GM21515 (cell line): ENCODE data around the gene MALL.
"Not testable (repeated sequence)": the region's sequence is repeated elsewhere in the genome, so short reads cannot be mapped to it uniquely, and the experiment has no call there.

Source experiments
- ATAC-seq: cut with Tn5 transposase; IDR thresholded peaks from one replicate; pipeline ENCODE4 v1.9.1; 2021; ENCODE audit not compliant: unreplicated experiment

Gene MALL

GRCh38 chr2:110115291-110116032, at the start of gene MALL:
TSS of gene MALL (minus strand) at chr2:110115822. CDS start at chr2:110115792, 30 bp downstream.
- ATAC-seq, result no peak

- ATAC-seq, result no peak
Measured at GRCh38 chr2:110157153-110157793, 41.7 kb upstream of the MALL start.

- ATAC-seq, result not testable (repeated sequence)
Measured at GRCh38 chr2:110154828-110155227, 39.2 kb upstream of the MALL start.

GRCh38 chr2:110154188-110154587, 38.6 kb upstream of the MALL start:
- ATAC-seq, result not testable (repeated sequence)

- ATAC-seq, result no peak
Measured at GRCh38 chr2:110153416-110153815, 37.8 kb upstream of the MALL start.

GRCh38 chr2:110152943-110153342, 37.3 kb upstream of the MALL start:
- no peak for ATAC-seq

GRCh38 chr2:110149330-110150220, 34.0 kb upstream of the MALL start:
- ATAC-seq, result no peak

- no peak for ATAC-seq
Measured at GRCh38 chr2:110146945-110147332, 31.3 kb upstream of the MALL start.

- ATAC-seq, result no peak
Measured at GRCh38 chr2:110146183-110146944, 30.7 kb upstream of the MALL start.

- ATAC-seq, result no peak
Measured at GRCh38 chr2:110143982-110144381, 28.4 kb upstream of the MALL start.

- no peak for ATAC-seq
Measured at GRCh38 chr2:110140401-110140800, 24.8 kb upstream of the MALL start.

GRCh38 chr2:110134025-110134424, 18.4 kb upstream of the MALL start:
- ATAC-seq, result no peak

GRCh38 chr2:110131166-110131565, 15.5 kb upstream of the MALL start:
- ATAC-seq, result no peak

- ATAC-seq, result no peak
Measured at GRCh38 chr2:110130757-110131156, 15.1 kb upstream of the MALL start.

- ATAC-seq, result no peak
Measured at GRCh38 chr2:110126906-110127305, 11.3 kb upstream of the MALL start.

GRCh38 chr2:110126086-110126773, 10.6 kb upstream of the MALL start:
- no peak for ATAC-seq

- ATAC-seq, result no peak
Measured at GRCh38 chr2:110124939-110125691, 9.5 kb upstream of the MALL start.

GRCh38 chr2:110124038-110124825, 8.6 kb upstream of the MALL start:
- ATAC-seq, result no peak

GRCh38 chr2:110121592-110121991, 6.0 kb upstream of the MALL start:
- no peak for ATAC-seq
